ENCODE measurements around the gene DBH. TPM values are rescaled to one million over a fixed set of nuclear protein-coding genes. Genes with fewer than 3 reads are reported as not detected.

Gene DBH
- total and polyA plus RNA-seq, 2 of the 13 experiments (the other 11 are each of a cell fraction or from before 2014, with no cell fraction given) = not detected

GRCh38 chr9:133706307-133707050 lies 70.3 kb downstream of the DBH start:
- Histone ChIP-seq H3K27ac (ENCODE audit: extremely low read length, insufficient read depth, low read length) (no peak overlapping the region), H3K4me3 (replicated peaks in 1 of 3; ENCODE audit: insufficient read depth in 1 of 3, low read depth in 2 of 3, low read length in 3 of 3) (no peak overlapping the region), H2AFZ (ENCODE audit: low read length) (no peak overlapping the region), H3K79me2 (ENCODE audit: insufficient read depth, low read length) (no peaks in the 10 kb centered on the region), H3K4me2 (ENCODE audit: low read depth, low read length) (no peak overlapping the region), H3K36me3 (replicated peaks in 1 of 2; ENCODE audit: control insufficient read depth in 1 of 2, insufficient read depth in 2 of 2, low read length in 2 of 2) (peaks cover 0 to 3% of the 10 kb centered on the region in 2 experiments; a peak in 1 of 5 replicates), H3K4me1 (ENCODE audit: insufficient read depth, low read length) (peaks cover 5% of the 10 kb centered on the region; the same call in 1 of the 2 replicates), H3K9me3 (ENCODE audit: low read length) (no peaks in the 10 kb centered on the region), H3K9ac (ENCODE audit: insufficient read depth, low read depth, low read length) (no peak overlapping the region), H4K20me1 (ENCODE audit: insufficient read depth, low read length) (no peaks in the 10 kb centered on the region), H3K27me3 (ENCODE audit: control insufficient read depth in 1 of 2, insufficient read depth in 2 of 2, low read length in 2 of 2) (no peaks in the 10 kb centered on the region)
- ChIA-PET POLR2A (interaction anchor here (1.1 kb wide), 1 partner anchor 8 kb away, joined by 3 read pairs; no protein-coding TSS in a partner anchor), CTCF (ENCODE audit: low intra/inter-chr PET ratio, low total read pairs) (no interaction called here)
- in situ Hi-C loops (cut with HindIII; ENCODE audit: extremely low pct_ligation_motif_present, low pct_unique_long_range_greater_than_20kb) = no loop called here
- no TSS peak for BruUV-seq (replicated peaks)
- intact Hi-C loops (cut with micrococcal nuclease; ENCODE audit: unreplicated experiment) = no loop called here
- ATAC-seq (no peak), FAIRE-seq (no peak), DNase-seq (ENCODE audit: low spot score) (no peak)
- TF ChIP-seq MBNL3 (CRISPR knock-in tag; conservative IDR thresholded peaks at IDR 0.05) = no peak
- 88% methylated on average over 10 of the region's 12 CpGs for WGBS (ENCODE audit: low lambda C conversion rate)

GRCh38 chr9:133707065-133707762 lies 71.1 kb downstream of the DBH start:
- H3K9me3 ChIP-seq (ENCODE audit: low read length) = no peaks in the 10 kb centered on the region
- FAIRE-seq (no peak), ATAC-seq (no peak), DNase-seq (ENCODE audit: low spot score) (no peak)
- in situ Hi-C loops (cut with HindIII; ENCODE audit: extremely low pct_ligation_motif_present, low pct_unique_long_range_greater_than_20kb) (no loop called here), intact Hi-C loops (cut with micrococcal nuclease; ENCODE audit: unreplicated experiment) (no loop called here)
- H3K79me2 ChIP-seq (ENCODE audit: insufficient read depth, low read length) = no peaks in the 10 kb centered on the region
- no peak overlapping the region for H2AFZ ChIP-seq (ENCODE audit: low read length)
- no peak overlapping the region for H3K4me2 ChIP-seq (ENCODE audit: low read depth, low read length)
- CTCF ChIA-PET (ENCODE audit: low intra/inter-chr PET ratio, low total read pairs) = no interaction called here
- peaks cover 0 to 3% of the 10 kb centered on the region in 2 experiments; a peak in 1 of 5 replicates for H3K36me3 ChIP-seq (replicated peaks in 1 of 2; ENCODE audit: control insufficient read depth in 1 of 2, insufficient read depth in 2 of 2, low read length in 2 of 2)
- POLR2A ChIA-PET = no interaction called here
- peaks cover 13% of the 10 kb centered on the region; the same call in 1 of the 2 replicates for H3K4me1 ChIP-seq (ENCODE audit: insufficient read depth, low read length)
- H3K27me3 ChIP-seq (ENCODE audit: control insufficient read depth in 1 of 2, insufficient read depth in 2 of 2, low read length in 2 of 2) = no peaks in the 10 kb centered on the region
- no peak overlapping the region for H3K27ac ChIP-seq (ENCODE audit: extremely low read length, insufficient read depth, low read length)
- BruUV-seq (replicated peaks) = no TSS peak
- no peak overlapping the region for H3K9ac ChIP-seq (ENCODE audit: insufficient read depth, low read depth, low read length)
- no peak overlapping the region for H3K4me3 ChIP-seq (replicated peaks in 1 of 3; ENCODE audit: insufficient read depth in 1 of 3, low read depth in 2 of 3, low read length in 3 of 3)
- no peaks in the 10 kb centered on the region for H4K20me1 ChIP-seq (ENCODE audit: insufficient read depth, low read length)
- 95% methylated on average over 13 of the region's 17 CpGs for WGBS (ENCODE audit: low lambda C conversion rate)
- TF ChIP-seq TSC22D2 (CRISPR knock-in tag; IDR thresholded peaks at IDR 0.05; ENCODE audit: borderline replicate concordance) = no peak
- no peak for TF ChIP-seq JDP2 (CRISPR knock-in tag; IDR thresholded peaks at IDR 0.05; ENCODE audit: borderline replicate concordance)
- no peak for TF ChIP-seq ZNF234 (CRISPR knock-in tag; conservative IDR thresholded peaks at IDR 0.05)
- TF ChIP-seq BRF2 (CRISPR knock-in tag; IDR thresholded peaks at IDR 0.05) = no peak
- no peak for TF ChIP-seq ZC3H4 (CRISPR knock-in tag; IDR thresholded peaks at IDR 0.05; ENCODE audit: borderline replicate concordance)
- no peak for TF ChIP-seq ZFP37 (CRISPR knock-in tag; IDR thresholded peaks at IDR 0.05; ENCODE audit: borderline replicate concordance)
- no peak for TF ChIP-seq DMAP1 (CRISPR knock-in tag; IDR thresholded peaks at IDR 0.05)
- TF ChIP-seq HCFC1 (IDR thresholded peaks at IDR 0.05; ENCODE audit: low read depth, low read length) = no peak
- no peak for TF ChIP-seq SRY (CRISPR knock-in tag; IDR thresholded peaks at IDR 0.05)
- TF ChIP-seq RBAK (CRISPR knock-in tag; IDR thresholded peaks at IDR 0.05) = no peak
- TF ChIP-seq SSRP1 (CRISPR knock-in tag; IDR thresholded peaks at IDR 0.05) = no peak

Data from HepG2 (cell line).